Stimulated activated CD8-positive, alpha-beta memory T cell treated with anti-CD3 and anti-CD28 coated beads, Interleukin-7, amount 100 ng/mL, for 4 hours (primary cell): ENCODE data around the gene RAB3GAP2.
"Not testable (repeated sequence)": the region's sequence is repeated elsewhere in the genome, so short reads cannot be mapped to it uniquely, and the experiment has no call there.

Source experiments
- DNase-seq, 2 donors: peaks; one replicate each; pipeline ENCODE4 v3.0.0-alpha.2; 2020; ENCODE audit warnings: low read depth in 2 of 2

The RAB3GAP2 gene

GRCh38 chr1:220198186-220199005, 73.9 kb downstream of the RAB3GAP2 start:
- DNase-seq, result no peak

- no peak for DNase-seq
Measured at GRCh38 chr1:220195701-220196100, 76.6 kb downstream of the RAB3GAP2 start.

GRCh38 chr1:220189750-220190347, 82.4 kb downstream of the RAB3GAP2 start:
- DNase-seq, result no peak

- DNase-seq, result no peak
Measured at GRCh38 chr1:220188538-220188937, 83.7 kb downstream of the RAB3GAP2 start.

GRCh38 chr1:220186752-220187151, 85.5 kb downstream of the RAB3GAP2 start:
- no peak for DNase-seq

- no peak for DNase-seq
Measured at GRCh38 chr1:220184506-220184905, 87.7 kb downstream of the RAB3GAP2 start.

GRCh38 chr1:220182656-220183055, 89.6 kb downstream of the RAB3GAP2 start:
- no peak for DNase-seq

- no peak for DNase-seq
Measured at GRCh38 chr1:220182111-220182510, 90.1 kb downstream of the RAB3GAP2 start.

GRCh38 chr1:220176540-220176939, 95.7 kb downstream of the RAB3GAP2 start:
- no peak for DNase-seq

- no peak for DNase-seq
Measured at GRCh38 chr1:220170836-220171526, 101.3 kb downstream of the RAB3GAP2 start.

GRCh38 chr1:220169887-220170286, 102.4 kb downstream of the RAB3GAP2 start:
- not testable (repeated sequence) for DNase-seq

- no peak for DNase-seq
Measured at GRCh38 chr1:220166853-220167252, 105.4 kb downstream of the RAB3GAP2 start.

- no peak for DNase-seq
Measured at GRCh38 chr1:220164517-220164916, 107.7 kb downstream of the RAB3GAP2 start.

GRCh38 chr1:220164116-220164515, 108.1 kb downstream of the RAB3GAP2 start:
- DNase-seq, result no peak

GRCh38 chr1:220160027-220160426, 112.2 kb downstream of the RAB3GAP2 start:
- DNase-seq, result no peak

GRCh38 chr1:220159041-220159440, 113.2 kb downstream of the RAB3GAP2 start:
- no peak for DNase-seq

- DNase-seq, result not testable (repeated sequence)
Measured at GRCh38 chr1:220158530-220158929, 113.7 kb downstream of the RAB3GAP2 start.

- no peak for DNase-seq
Measured at GRCh38 chr1:220157738-220158137, 114.5 kb downstream of the RAB3GAP2 start.

GRCh38 chr1:220156620-220157146, 115.6 kb downstream of the RAB3GAP2 start:
- DNase-seq, result no peak

- DNase-seq, result no peak
Measured at GRCh38 chr1:220153147-220153546, 119.1 kb downstream of the RAB3GAP2 start.

GRCh38 chr1:220151454-220151853, 120.8 kb downstream of the RAB3GAP2 start:
- DNase-seq, result no peak

- DNase-seq, result no peak
Measured at GRCh38 chr1:220149742-220150141, 122.5 kb downstream of the RAB3GAP2 start.
